NCI-H526 treated with DMSO at 0.1 percent for 48 hours (cell line): ENCODE data around the gene FHIT.
"Not testable (repeated sequence)": the region's sequence is repeated elsewhere in the genome, so short reads cannot be mapped to it uniquely, and the experiment has no call there.

ENCODE experiments used
- DNase-seq: peaks from one replicate; lab custom pipeline; 2025; lab: John Stamatoyannopoulos, UW

Gene FHIT

DNA sequence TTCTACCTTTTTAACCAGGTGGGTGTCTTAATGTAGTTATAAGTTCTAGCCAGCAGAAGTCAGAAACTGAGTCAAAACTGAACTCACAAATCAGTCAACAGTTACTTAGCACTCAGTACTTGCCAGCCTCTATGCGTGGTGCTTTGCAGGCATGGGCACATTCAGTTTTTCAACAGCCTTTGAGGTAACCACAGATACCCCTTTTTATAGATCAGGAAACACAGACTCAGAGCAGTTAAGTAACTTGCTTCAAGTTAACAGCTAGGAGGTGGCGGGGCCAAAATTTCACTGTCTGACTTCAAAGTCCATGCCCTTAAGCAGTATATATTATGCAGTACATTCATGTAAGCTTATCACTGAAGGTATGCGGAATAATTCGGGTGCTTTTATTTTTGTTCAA is 139.4 kb downstream of the FHIT start:
- no peak for DNase-seq

DNA sequence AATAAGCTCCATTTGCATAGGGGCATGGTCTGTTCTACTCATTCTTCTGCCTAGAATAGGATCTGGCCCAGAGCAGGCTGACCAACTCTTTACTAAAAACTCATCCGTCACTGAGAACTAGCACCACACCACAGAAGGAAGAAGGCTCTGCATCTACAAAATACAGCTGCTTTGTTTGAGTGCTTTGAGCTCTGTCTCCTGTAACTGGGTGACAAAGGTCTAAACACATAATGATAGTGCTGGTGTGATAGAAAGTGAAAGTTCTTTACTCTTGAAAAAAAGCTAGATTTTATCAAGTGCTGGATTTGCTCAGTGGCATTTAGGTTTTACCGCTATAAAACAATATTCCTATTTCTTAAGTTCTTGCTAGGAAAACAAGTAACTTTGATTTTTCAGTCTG is 140.7 kb downstream of the FHIT start:
- DNase-seq, result no peak

DNA sequence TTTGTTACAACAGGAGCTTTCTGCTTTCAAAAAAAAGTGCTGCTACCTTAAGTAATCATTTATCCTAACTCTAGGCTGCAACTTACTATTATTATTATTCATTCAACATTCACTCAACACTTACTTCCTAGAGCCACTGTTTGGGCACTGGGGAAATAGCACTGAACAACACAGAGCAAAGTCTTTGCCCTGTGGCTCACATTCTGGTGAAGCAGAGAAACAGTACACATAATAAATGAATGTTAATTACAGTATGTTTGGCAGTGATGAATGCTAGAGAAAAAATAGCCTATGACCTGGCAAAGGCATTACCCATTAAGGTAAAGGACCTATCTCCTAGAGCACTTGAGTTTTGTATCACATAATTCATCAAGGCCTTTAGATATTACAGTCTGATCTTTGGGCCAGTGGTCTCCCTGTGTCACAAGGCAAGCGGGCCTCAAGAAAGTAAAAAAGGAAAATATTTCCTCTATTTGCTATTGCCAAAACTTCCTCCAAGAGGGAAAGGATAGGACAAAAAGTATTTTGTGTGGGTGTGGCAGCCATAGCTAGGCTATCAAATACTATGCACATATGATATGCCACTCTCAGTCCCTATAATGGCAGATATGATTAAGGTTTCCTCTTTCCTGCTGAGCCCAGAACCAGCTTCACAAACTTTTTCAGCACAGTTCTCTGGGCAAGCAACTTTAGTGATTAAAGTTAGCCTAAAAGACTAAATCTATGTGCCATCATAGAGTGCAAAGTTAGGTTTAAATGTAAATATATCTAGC is 142.8 kb downstream of the FHIT start:
- no peak for DNase-seq

DNA sequence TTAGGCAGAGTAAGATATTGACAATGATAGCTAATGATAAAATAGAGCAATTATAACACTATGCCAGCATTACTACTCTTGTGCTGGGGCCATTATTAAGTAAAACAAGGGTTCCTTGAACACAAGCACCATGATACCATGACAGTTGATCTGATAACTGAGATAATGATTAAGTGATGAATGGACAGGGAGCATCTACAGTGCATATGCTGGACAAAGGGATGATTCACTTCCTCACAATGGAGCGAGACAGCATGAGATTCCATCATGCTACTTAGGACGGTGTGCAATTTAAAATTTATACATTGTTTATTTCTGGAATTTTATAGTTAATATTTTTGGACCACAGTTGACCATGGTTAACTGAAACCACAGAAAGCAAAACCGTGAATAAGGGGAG is 156.6 kb downstream of the FHIT start:
- no peak for DNase-seq

DNA sequence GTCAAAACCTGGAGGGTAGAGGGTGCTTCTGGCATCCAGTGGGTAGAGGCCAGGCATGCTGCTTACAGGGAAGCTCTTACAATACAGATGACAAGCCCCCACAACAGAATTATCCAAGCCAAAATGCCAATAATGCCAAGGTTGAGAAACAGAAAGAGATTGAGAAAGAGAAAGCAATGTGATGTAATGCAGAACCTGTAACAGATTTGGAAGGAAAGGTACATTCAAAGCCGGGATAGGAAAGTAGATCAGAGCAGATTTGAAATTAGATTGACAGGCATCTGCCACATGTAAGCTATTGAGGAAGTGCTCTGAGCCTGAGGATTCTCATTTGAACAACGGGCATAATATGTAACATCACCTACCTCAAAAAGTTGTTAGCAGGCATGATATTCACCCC is 157.9 kb downstream of the FHIT start:
- no peak for DNase-seq

DNA sequence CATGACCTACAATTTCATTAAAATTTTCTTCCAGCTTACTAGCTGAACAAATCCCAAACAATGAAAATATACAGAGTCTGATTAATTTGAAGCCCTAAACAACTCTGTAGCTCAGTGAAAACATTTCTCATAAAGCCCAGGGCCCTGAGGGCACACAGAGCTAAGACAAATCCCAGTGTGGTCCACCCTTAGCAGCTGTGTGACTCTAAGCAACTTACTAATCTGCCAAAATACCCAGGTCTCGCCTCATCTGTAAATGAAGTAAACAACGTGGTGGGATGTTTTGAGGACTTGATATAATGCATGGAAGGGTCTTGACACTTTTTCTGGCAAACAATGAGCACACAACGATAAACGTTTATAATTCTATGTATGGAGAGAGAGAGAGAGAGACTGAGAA is 158.4 kb downstream of the FHIT start:
- no peak for DNase-seq

DNA sequence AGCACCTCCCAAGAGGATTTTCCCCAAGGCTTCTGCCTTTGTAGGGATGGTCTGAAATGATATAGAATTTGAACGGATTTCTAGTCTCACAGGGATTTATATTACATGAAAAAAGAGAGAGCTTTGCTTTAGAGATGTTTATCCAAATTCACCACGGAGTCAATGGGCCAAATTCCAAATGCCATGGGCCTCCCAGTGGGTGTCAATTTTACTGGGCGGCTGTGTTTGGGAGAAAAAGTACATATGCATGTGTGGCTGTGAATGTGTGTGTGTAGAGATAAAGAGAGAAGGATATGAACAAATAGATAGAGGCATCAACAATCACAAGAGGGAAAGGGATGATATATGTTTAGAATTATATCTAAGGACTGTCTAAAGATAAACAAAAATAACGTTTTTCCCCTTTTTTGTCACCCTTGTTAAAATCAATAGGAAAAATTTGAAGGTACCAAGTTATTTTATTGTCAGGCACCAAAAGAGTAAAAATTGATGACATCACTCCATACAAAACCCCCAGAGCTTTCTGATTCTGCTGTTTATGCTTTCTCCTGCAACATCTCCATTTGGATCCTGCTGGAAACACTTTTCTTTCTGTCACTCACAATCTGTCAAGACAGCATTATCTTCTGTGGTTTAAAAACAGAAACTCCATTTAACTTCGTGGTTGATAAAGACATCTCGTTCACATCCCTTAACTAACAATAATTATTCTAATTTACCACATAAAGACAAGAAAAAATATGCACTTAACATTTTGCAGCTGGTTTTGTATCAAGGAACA is 160.7 kb downstream of the FHIT start:
- DNase-seq, result no peak

DNA sequence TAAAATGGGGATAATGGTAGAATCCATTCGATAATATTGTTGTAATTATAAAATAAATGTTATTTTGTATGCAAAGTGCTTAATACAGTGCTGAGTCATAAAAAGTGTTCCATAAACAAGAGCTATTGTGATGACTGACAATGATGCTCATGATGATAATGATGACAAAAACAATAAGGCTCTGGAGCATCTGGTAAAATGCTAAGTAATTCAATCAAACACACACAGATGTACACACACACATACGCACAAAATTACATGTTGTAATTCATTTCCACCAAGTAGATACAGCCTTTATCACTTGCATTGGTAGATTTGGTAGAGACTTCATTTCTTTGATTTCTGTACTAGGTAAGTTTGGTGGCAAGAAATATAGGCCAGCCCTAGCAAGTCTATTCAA is 163.8 kb downstream of the FHIT start:
- DNase-seq, result no peak

DNA sequence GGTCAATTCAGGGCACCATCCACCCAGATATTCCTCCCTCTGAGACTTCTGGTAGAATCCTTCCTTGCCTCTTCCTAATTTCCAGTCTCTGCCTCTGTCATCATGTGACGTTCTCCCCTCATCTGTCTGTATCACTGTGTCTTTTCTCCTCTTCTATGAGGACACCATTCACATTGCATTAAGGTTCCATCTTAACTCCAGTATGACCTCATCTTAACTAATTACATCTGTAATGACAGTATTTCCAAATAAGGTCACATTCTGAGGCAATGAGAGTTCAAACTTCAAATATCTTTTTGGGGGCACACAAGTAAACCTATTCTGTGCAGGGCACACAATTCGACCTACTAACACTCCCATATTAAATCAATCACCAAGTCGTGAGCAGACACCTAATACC is 169.7 kb downstream of the FHIT start:
- DNase-seq, result no peak

DNA sequence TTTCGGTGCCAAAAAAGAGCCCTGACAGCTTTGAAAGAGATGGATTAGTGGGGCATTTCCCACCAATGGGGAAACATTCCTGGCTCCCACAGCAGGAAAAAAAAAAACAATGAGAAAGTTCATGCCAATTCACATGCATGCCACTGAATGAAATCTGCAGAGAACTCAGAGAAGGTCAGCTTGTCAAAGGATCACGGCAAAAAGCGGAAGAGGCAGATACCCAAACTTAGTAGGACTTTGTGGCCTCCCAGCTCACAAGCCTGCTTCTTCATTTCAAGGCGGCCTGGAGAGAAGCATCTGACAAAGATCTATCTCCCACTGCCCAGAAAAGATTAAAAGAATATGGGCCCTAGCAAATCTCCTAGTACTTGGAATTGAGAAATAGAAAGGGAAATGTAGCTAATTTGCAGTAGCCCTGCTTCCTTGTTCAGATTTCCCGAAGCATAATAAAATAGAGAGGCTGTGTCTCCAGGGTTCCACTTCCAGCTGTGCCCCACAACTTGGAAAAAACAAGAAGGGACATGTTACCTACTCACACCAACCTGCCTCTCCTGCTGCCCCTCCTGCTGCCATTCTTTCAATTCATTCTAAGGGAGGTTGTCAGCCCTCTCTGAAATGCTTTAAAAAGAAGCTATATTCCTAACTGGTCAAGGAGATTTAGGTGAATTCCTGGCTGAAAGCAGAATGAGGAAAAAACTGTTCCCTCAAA is 170.4 kb downstream of the FHIT start:
- no peak for DNase-seq

DNA sequence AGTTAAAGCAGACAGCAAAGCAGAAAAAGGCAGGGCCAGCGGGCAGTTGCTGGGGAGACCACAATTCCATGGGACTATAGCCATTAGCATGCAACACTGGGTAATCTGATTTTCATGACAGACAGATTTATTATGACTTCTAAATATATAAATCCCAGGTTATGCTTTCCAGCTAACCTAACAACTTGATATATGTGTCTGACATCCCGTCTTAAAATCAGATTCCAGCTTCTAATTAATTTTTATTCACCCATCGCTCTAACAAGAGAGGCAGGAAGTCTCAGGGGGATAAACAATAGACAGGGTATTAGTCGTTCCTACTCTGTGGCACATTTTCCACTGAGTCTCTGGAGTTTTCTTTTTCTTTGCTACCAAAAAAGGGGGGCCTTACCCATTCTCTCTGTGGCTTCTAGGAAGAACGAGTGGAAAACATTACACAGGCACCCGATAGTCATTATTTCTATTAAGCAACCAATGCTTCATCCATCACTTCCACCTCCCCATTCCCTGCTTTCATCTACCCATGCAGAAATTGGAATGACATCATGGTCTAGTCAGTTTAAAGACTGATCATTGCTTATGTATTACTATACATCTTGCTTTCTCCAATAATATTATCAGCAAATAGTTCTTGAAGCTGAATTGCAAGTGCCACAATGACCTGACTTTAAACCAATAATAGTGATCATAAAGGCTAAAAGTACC is 173.1 kb downstream of the FHIT start:
- DNase-seq, result no peak

DNA sequence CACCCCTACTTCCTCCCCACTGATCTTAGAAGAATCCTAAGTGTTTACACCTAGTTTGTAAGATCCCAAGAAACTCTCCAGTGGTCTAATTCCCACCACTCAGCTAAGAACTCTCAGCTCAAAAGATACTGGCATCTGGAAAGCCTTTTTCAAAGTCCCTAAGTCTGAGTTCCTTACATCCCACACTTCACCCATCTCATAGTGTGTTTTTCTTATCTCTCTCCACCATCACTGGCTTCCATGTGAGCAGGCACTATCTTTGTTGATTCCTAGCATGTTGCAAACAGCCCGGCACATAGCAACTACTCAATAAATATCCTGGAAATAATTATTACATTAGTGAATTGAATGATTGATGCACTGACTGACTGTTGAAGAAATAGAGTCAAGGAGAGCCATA is 173.7 kb downstream of the FHIT start:
- DNase-seq, result no peak

DNA sequence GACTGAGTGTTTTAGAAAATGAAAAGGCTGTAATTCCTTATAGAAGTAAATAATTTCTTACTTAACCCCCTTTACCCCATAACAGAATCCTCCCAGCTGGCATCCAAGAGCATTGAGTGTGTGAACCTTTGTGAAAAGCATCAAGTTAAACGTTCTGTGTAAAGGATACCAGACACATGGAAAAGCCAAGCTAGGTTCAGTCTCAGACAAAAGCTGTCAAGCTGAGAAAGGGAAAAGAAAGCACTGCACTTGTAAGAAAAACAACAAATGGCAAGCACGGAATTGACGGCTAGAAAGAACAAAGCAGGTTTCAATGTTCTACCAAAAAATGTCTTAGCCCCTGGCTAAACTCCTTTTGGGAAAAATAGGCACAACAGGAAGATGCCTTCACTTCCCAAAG is 176.5 kb downstream of the FHIT start:
- DNase-seq, result no peak

DNA sequence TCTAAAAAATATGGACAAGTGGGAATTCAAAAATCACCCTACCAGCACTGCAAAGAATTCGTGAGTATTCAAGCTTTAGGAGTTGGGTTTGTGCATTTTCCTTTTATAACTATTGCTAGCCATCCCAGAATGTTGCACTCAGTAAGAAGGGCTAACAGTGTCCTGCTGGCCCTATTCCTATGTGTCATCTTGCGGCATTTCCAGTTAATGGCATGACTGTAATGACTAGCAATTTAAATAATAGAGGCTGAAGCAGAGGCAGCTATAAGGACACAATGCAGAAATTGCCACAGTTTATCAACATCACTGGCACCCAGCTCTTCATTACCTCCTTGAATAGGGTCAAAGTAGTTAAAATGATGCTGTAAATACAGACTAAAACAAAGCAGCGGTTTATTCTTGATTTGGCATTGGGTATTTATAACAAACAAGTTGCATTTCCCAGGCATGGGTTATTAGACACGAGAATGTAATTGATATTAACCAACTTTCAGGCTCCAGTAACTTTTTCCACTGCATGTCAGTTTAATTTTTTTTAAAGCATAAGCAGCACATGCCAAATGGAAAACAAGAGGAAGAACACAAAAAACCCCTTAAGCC is 177.6 kb downstream of the FHIT start:
- no peak for DNase-seq

DNA sequence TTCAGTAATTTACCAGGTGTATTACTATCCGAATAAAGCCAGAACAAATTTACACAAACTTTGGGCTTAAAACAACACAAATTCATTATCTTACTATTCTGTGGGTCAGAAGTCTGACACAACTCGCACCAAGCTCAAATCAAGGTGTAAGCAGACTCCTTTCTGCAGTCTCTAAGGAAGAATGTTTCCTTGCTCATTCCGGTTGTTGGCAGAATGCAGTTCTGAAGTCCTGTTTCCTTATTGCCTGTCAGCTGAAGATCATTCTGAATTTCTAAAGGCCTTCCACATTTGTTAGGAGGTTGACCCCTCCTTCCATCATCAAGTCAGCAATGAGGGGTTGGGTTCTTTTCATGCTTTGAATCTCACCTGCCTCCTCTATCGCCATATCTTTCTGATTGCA is 183.2 kb downstream of the FHIT start:
- no peak for DNase-seq

DNA sequence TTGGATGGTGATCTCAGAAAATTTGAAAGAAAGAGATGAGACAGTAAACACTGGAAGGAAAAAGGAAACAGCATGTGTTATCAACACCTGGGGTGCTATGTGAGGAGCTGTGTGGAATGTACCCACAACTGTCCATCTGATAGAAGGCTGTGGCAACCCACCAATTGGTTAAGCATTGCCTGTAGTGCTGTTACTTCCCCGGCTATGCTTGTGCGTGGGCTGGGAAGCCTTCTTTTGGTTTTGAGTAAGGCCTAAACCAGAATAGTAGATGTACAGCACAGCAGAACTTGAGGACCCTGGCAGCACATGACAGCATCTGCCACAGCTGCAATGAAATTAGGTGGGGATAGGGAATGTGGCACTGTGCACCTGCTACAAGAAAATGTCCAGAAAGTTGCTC is 184.5 kb downstream of the FHIT start:
- DNase-seq, result no peak

DNA sequence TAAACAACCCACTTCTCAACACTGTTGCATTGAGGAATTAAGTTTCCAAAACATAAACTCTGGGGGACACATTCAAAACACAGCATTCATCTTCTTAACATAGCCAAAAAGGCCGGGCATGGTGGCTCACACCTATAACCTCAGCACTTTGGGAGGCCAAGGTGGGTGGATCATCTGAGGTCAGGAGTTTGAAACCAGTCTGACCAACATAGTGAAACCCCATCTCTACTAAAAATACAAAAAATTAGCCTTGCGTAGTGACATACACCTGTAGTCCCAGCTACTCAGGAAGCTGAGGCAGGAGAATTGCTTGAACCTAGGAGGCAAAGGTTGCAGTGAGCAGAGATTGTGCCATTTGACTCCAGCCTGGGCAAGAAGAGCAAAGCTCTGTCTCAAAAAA is 185.0 kb downstream of the FHIT start:
- DNase-seq, result not testable (repeated sequence)

DNA sequence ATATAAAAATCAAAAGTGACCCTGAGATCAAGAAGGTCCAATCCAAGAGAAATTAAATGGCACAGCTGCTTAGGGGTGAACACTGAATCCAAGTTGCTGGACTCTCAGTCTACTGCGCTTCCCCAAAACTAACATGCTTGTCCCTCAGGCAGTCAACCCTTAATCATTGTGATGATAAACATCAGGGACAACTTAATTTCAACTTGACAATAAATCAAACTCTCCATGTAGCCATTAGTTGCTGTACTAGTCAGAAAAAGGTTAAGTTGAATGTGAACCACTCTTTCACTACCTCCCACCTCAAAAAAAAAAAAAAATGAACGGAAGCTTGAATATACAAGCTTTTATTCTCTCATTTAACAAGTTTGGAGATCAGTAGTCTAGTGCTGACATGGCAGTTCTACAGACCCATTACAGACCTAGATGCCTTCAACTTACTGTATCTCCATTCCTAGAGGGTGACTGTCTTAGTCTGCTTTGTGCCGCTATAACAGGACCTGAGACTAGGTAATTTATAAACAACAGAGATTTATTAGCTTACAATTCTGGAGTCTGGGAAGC is 185.7 kb downstream of the FHIT start:
- DNase-seq, result no peak

DNA sequence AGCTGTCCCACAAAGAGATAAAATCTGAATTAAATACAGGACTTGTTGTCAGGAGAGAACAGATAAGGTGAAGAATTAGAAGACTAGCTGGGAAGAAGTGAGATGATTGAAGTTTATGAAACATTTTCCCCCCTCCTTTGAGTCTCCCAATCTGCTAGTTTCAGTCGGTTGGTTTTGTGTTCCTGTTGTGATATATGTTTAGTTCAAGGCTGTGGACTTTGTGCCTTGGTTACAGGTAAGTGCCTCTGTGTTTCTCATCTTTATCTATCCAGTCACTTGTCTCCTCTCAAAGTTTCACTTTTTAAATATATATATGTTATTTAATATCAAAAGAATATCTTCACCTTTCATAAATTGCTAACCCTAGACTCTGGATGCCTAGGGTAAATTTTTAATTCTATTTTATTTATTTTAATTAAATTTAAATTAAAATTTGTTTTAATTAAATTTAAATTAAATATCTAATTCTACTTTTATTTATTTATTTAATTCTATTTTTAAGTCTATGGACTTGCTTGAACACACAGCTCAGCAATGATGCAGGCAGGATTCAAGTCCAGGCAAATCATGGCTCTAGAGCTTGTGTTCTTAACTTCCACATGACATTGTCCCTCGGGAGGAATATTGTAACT is 190.0 kb downstream of the FHIT start:
- DNase-seq, result no peak

DNA sequence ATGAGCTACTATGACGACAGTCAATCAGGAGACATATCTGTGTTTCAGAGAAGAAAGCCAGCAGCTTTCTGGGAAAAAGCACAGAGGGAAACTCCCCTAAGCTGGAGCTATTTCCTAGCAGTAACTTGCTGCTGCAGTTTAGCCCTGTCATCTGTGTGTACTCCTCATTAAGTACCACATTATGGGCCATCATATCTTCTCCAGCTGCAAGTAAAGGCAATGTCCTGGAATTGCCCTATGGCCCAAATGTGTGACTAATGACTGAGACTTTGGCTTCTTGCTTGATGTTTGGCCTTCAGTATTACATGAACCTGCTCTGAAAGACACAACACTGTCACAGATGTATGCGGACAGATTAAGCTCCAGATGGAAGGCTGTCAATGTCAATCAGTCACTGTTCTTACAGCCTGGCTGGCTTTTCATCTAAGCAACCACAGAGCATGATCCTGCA is 190.8 kb downstream of the FHIT start:
- no peak for DNase-seq

DNA sequence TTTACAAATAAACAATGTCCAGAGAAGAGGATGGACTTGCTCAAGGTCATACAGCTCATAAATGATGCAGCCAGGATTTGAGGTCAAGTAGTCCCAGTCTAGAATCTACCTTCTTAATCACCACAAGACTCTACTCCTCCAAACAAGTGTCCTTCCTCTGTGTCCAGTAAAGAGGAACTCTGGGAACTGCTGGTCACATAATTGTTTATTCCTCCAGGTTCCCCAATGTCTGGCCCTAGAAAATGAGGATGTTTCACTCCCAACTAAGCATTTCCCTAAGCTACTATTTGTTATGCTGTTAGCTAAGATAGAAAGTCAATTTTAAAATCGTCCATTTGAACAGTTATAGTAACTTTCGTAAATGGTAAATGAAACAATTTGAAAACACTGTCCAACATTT is 192.4 kb downstream of the FHIT start:
- no peak for DNase-seq
